ENCODE results near the gene NECTIN4.
A peak's percentile ranks its signal among the peaks of the same experiment; 100 is the strongest.
"Not testable (repeated sequence)": the region's sequence is repeated elsewhere in the genome, so short reads cannot be mapped to it uniquely, and the experiment has no call there.

Gene NECTIN4

DNA sequence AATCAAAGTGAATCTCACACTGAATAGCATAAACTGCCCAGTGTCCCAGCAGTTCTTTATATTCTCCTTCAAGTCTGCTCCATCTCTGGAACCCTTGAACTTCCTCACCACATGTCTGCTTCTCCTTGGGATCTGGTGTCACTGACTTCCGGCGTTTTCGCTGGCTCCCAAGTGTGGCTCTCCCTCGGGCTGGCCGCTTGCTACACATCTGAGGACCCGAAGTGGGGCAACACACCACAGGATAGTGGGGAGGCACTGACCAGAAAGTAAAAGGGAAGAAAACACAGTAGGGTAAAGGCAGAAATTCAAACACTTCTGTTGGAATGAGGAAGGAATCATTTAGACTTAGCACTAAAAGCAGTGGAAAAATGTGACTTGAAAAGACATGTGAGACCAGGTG lies 33.6 kb upstream of the NECTIN4 start:
- Histone ChIP-seq H3K4me3 (ENCODE audit: low read length in 2 of 2) (no peak overlapping the region), H3K36me3 (ENCODE audit: control insufficient read depth in 2 of 2, insufficient read depth in 2 of 2, low read length in 2 of 2) (peaks cover 49 to 55% of the 10 kb centered on the region in 2 donors), H3K27me3 (ENCODE audit: control insufficient read depth in 1 of 2, insufficient read depth in 2 of 2, low read length in 2 of 2) (no peaks in the 10 kb centered on the region), H3K4me1 (ENCODE audit: control insufficient read depth, insufficient read depth, low read length) (peaks cover 20% of the 10 kb centered on the region), H3K27ac (ENCODE audit: low read length) (no peak overlapping the region), H3K9ac (ENCODE audit: low read length in 2 of 2) (no peak overlapping the region), H3K9me3 (ENCODE audit: control insufficient read depth in 2 of 2, low read length in 2 of 2) (no peaks in the 10 kb centered on the region)

GRCh38 chr1:161121834-161122233 lies 32.5 kb upstream of the NECTIN4 start:
- no peaks in the 10 kb centered on the region for H3K27me3 ChIP-seq (ENCODE audit: control insufficient read depth in 1 of 2, insufficient read depth in 2 of 2, low read length in 2 of 2)
- no peak overlapping the region for H3K9ac ChIP-seq (ENCODE audit: low read length in 2 of 2)
- peaks cover 43 to 49% of the 10 kb centered on the region in 2 donors for H3K36me3 ChIP-seq (ENCODE audit: control insufficient read depth in 2 of 2, insufficient read depth in 2 of 2, low read length in 2 of 2)
- peaks cover 25% of the 10 kb centered on the region for H3K4me1 ChIP-seq (ENCODE audit: control insufficient read depth, insufficient read depth, low read length)
- no peak overlapping the region for H3K4me3 ChIP-seq (ENCODE audit: low read length in 2 of 2)
- no peak overlapping the region for H3K27ac ChIP-seq (ENCODE audit: low read length)
- no peaks in the 10 kb centered on the region for H3K9me3 ChIP-seq (ENCODE audit: control insufficient read depth in 2 of 2, low read length in 2 of 2)

DNA sequence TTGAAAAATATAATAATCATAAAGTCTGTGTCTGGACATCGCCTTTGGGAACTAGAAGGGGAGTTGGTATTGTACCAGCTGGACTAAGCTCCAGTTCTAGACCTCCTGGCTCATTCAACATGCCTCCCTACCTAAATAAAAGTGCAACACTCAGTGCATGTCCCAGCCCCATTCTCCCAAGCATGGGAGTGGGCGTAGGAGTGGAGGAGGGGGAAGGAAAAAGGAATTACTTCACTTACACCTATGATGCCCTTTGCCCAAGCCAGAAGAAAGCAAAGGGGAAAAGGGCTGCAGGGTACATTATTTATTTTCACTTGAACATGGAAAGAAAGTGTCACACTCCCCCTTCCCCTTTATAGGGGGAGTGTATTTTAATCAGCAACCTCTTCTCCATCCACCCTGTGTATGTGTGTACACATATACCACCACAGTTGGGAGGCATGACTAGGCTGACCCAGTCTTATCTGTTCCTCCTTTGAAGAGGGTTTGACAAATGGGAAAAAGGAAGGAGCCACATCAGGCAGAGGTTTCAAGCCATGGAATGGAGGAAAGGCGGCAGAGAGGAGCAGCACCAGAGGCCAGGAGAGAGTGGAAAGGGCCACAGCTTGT lies 31.8 kb upstream of the NECTIN4 start:
- Histone ChIP-seq H3K36me3 (ENCODE audit: control insufficient read depth in 2 of 2, insufficient read depth in 2 of 2, low read length in 2 of 2) (peaks cover 42 to 45% of the 10 kb centered on the region in 2 donors), H3K27ac (ENCODE audit: low read length) (no peak overlapping the region), H3K4me3 (ENCODE audit: low read length in 2 of 2) (no peak overlapping the region), H3K9me3 (ENCODE audit: control insufficient read depth in 2 of 2, low read length in 2 of 2) (no peaks in the 10 kb centered on the region), H3K9ac (ENCODE audit: low read length in 2 of 2) (no peak overlapping the region), H3K27me3 (ENCODE audit: control insufficient read depth in 1 of 2, insufficient read depth in 2 of 2, low read length in 2 of 2) (no peaks in the 10 kb centered on the region), H3K4me1 (ENCODE audit: control insufficient read depth, insufficient read depth, low read length) (peaks cover 31% of the 10 kb centered on the region)

DNA sequence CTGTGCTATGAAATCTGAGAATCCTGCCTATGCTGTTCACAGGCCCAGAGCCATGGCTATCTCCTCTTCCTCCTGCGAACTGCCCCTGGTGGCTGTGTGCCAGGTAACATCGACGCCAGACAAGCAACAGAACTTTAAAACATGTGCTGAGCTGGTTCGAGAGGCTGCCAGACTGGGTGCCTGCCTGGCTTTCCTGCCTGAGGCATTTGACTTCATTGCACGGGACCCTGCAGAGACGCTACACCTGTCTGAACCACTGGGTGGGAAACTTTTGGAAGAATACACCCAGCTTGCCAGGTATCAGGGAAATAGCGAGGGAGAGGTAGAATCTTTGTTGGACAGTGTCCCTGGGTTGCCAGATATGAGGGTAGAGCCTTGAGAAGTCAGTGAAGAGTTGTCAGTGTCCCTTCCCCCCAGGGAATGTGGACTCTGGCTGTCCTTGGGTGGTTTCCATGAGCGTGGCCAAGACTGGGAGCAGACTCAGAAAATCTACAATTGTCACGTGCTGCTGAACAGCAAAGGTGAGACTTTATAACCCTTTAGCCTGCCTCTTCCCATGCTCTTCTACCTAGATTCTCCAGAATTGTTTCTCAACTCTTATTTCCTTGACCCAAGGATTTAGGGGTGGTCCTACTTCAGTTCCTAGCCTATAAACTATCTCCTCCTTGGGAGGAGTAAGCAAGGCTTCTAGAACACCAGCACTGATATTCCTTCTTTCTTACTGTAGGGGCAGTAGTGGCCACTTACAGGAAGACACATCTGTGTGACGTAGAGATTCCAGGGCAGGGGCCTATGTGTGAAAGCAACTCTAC lies 29.9 kb upstream of the NECTIN4 start:
- Histone ChIP-seq H3K4me3 (ENCODE audit: low read length in 2 of 2) (peak overlapping the region; percentile 99 to 100), H3K9me3 (ENCODE audit: control insufficient read depth in 2 of 2, low read length in 2 of 2) (no peaks in the 10 kb centered on the region), H3K9ac (ENCODE audit: low read length in 2 of 2) (peak overlapping the region; percentile 98 to 99), H3K4me1 (ENCODE audit: control insufficient read depth, insufficient read depth, low read length) (peaks cover 36% of the 10 kb centered on the region), H3K27ac (ENCODE audit: low read length) (peak overlapping the region; percentile 91), H3K27me3 (ENCODE audit: control insufficient read depth in 1 of 2, insufficient read depth in 2 of 2, low read length in 2 of 2) (no peaks in the 10 kb centered on the region), H3K36me3 (ENCODE audit: control insufficient read depth in 2 of 2, insufficient read depth in 2 of 2, low read length in 2 of 2) (peaks cover 37% of the 10 kb centered on the region in 2 donors)

GRCh38 chr1:161117759-161118581 lies 28.6 kb upstream of the NECTIN4 start, which contains the start of the genes NIT1 and PFDN2:
NIT1 (plus strand) TSS chr1:161118105; CDS start chr1:161118177, 72 bp downstream.
PFDN2 (minus strand) TSS chr1:161118037; CDS start chr1:161118026, 11 bp downstream.
- H3K9ac ChIP-seq (ENCODE audit: low read length in 2 of 2) = peak within 1 kb of the TSS; percentile 98 to 99
- peaks cover 28% of the 10 kb centered on the region in 2 donors for H3K36me3 ChIP-seq (ENCODE audit: control insufficient read depth in 2 of 2, insufficient read depth in 2 of 2, low read length in 2 of 2)
- H3K27me3 ChIP-seq (ENCODE audit: control insufficient read depth in 1 of 2, insufficient read depth in 2 of 2, low read length in 2 of 2) = no peaks in the 10 kb centered on the region
- H3K9me3 ChIP-seq (ENCODE audit: control insufficient read depth in 2 of 2, low read length in 2 of 2) = no peaks in the 10 kb centered on the region
- H3K4me1 ChIP-seq (ENCODE audit: control insufficient read depth, insufficient read depth, low read length) = peaks cover 36% of the 10 kb centered on the region
- H3K4me3 ChIP-seq (ENCODE audit: low read length in 2 of 2) = peak within 1 kb of the TSS; percentile 99 to 100
- peak within 1 kb of the TSS; percentile 91 for H3K27ac ChIP-seq (ENCODE audit: low read length)

GRCh38 chr1:161115961-161116360 lies 26.6 kb upstream of the NECTIN4 start:
- not testable (repeated sequence) for H3K4me3 ChIP-seq (ENCODE audit: low read length in 2 of 2); H3K36me3 ChIP-seq (ENCODE audit: control insufficient read depth in 2 of 2, insufficient read depth in 2 of 2, low read length in 2 of 2); H3K27me3 ChIP-seq (ENCODE audit: control insufficient read depth in 1 of 2, insufficient read depth in 2 of 2, low read length in 2 of 2); H3K27ac ChIP-seq (ENCODE audit: low read length); H3K9me3 ChIP-seq (ENCODE audit: control insufficient read depth in 2 of 2, low read length in 2 of 2); H3K9ac ChIP-seq (ENCODE audit: low read length in 2 of 2)
- H3K4me1 ChIP-seq (ENCODE audit: control insufficient read depth, insufficient read depth, low read length) = peaks cover 36% of the 10 kb centered on the region

DNA sequence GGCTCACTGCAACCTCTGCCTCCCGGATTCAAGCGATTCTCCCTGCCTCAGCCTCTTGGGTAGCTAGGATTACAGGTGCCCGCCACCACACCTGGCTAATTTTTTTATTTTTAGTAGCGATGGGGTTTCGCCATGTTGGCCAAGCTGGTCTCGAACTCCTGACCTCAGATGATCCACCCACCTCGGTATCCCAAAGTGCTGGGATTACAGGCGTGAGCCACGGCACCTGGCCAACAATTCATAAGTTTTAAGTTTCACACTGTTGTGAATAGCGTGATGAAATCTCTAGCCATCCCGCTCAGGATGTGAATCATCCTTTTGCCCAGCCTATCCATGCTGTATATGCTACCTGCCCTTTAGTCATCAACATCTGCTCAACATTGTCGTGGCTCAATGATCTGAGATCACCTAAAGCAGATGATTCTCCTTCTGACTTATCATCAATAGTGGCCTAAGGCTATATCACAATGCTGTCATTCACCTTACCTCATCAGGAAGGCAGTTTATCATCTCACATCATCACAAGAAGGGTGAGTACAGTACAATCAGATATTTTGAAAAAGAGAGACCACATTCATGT lies 25.9 kb upstream of the NECTIN4 start:
- peaks cover 33% of the 10 kb centered on the region for H3K4me1 ChIP-seq (ENCODE audit: control insufficient read depth, insufficient read depth, low read length)
- H3K9ac ChIP-seq (ENCODE audit: low read length in 2 of 2) = no peak overlapping the region
- H3K4me3 ChIP-seq (ENCODE audit: low read length in 2 of 2) = no peak overlapping the region
- H3K27me3 ChIP-seq (ENCODE audit: control insufficient read depth in 1 of 2, insufficient read depth in 2 of 2, low read length in 2 of 2) = no peaks in the 10 kb centered on the region
- H3K9me3 ChIP-seq (ENCODE audit: control insufficient read depth in 2 of 2, low read length in 2 of 2) = no peaks in the 10 kb centered on the region
- peaks cover 3 to 5% of the 10 kb centered on the region in 2 donors for H3K36me3 ChIP-seq (ENCODE audit: control insufficient read depth in 2 of 2, insufficient read depth in 2 of 2, low read length in 2 of 2)
- no peak overlapping the region for H3K27ac ChIP-seq (ENCODE audit: low read length)

GRCh38 chr1:161114556-161114955 lies 25.2 kb upstream of the NECTIN4 start:
- Histone ChIP-seq H3K4me1 (ENCODE audit: control insufficient read depth, insufficient read depth, low read length) (peaks cover 26% of the 10 kb centered on the region), H3K36me3 (ENCODE audit: control insufficient read depth in 2 of 2, insufficient read depth in 2 of 2, low read length in 2 of 2) (no peaks in the 10 kb centered on the region), H3K4me3 (ENCODE audit: low read length in 2 of 2) (no peak overlapping the region), H3K9ac (ENCODE audit: low read length in 2 of 2) (no peak overlapping the region), H3K27ac (ENCODE audit: low read length) (no peak overlapping the region), H3K9me3 (ENCODE audit: control insufficient read depth in 2 of 2, low read length in 2 of 2) (no peaks in the 10 kb centered on the region), H3K27me3 (ENCODE audit: control insufficient read depth in 1 of 2, insufficient read depth in 2 of 2, low read length in 2 of 2) (no peaks in the 10 kb centered on the region)

GRCh38 chr1:161113915-161114314 lies 24.6 kb upstream of the NECTIN4 start:
- Histone ChIP-seq H3K36me3 (ENCODE audit: control insufficient read depth in 2 of 2, insufficient read depth in 2 of 2, low read length in 2 of 2) (no peaks in the 10 kb centered on the region), H3K4me3 (ENCODE audit: low read length in 2 of 2) (no peak overlapping the region), H3K27ac (ENCODE audit: low read length) (no peak overlapping the region), H3K9ac (ENCODE audit: low read length in 2 of 2) (no peak overlapping the region), H3K4me1 (ENCODE audit: control insufficient read depth, insufficient read depth, low read length) (peaks cover 20% of the 10 kb centered on the region), H3K9me3 (ENCODE audit: control insufficient read depth in 2 of 2, low read length in 2 of 2) (no peaks in the 10 kb centered on the region), H3K27me3 (ENCODE audit: control insufficient read depth in 1 of 2, insufficient read depth in 2 of 2, low read length in 2 of 2) (no peaks in the 10 kb centered on the region)

GRCh38 chr1:161111527-161111926 lies 22.2 kb upstream of the NECTIN4 start:
- Histone ChIP-seq H3K4me1 (ENCODE audit: control insufficient read depth, insufficient read depth, low read length) (peaks cover 8% of the 10 kb centered on the region), H3K27me3 (ENCODE audit: control insufficient read depth in 1 of 2, insufficient read depth in 2 of 2, low read length in 2 of 2) (no peaks in the 10 kb centered on the region), H3K27ac (ENCODE audit: low read length) (no peak overlapping the region), H3K9me3 (ENCODE audit: control insufficient read depth in 2 of 2, low read length in 2 of 2) (no peaks in the 10 kb centered on the region), H3K4me3 (ENCODE audit: low read length in 2 of 2) (no peak overlapping the region), H3K9ac (ENCODE audit: low read length in 2 of 2) (no peak overlapping the region), H3K36me3 (ENCODE audit: control insufficient read depth in 2 of 2, insufficient read depth in 2 of 2, low read length in 2 of 2) (no peaks in the 10 kb centered on the region)

Data from stomach smooth muscle (tissue), 2 donors.